Choroid plexus epithelial cell (primary cell): ENCODE data around the gene KIF1A.
"Not testable (repeated sequence)": the region's sequence is repeated elsewhere in the genome, so short reads cannot be mapped to it uniquely, and the experiment has no call there.

Source experiments
- DNase-seq: peaks from one replicate; pipeline ENCODE4 v3.0.0-alpha.2; 2010; ENCODE audit warnings: low read depth
- H3K4me3 ChIP-seq: 2 replicates; pipeline ENCODE4 v1.5.1; 2011; ENCODE audit warnings: low read depth, mild to moderate bottlenecking, control low read depth, low read length, moderate library complexity
- CTCF ChIP-seq: conservative IDR thresholded peaks from 2 replicates; pipeline ENCODE4 v1.5.1; 2011; ENCODE audit warnings: low read depth, mild to moderate bottlenecking, control low read depth, inconsistent platforms, low read length, moderate library complexity

The KIF1A gene

DNA sequence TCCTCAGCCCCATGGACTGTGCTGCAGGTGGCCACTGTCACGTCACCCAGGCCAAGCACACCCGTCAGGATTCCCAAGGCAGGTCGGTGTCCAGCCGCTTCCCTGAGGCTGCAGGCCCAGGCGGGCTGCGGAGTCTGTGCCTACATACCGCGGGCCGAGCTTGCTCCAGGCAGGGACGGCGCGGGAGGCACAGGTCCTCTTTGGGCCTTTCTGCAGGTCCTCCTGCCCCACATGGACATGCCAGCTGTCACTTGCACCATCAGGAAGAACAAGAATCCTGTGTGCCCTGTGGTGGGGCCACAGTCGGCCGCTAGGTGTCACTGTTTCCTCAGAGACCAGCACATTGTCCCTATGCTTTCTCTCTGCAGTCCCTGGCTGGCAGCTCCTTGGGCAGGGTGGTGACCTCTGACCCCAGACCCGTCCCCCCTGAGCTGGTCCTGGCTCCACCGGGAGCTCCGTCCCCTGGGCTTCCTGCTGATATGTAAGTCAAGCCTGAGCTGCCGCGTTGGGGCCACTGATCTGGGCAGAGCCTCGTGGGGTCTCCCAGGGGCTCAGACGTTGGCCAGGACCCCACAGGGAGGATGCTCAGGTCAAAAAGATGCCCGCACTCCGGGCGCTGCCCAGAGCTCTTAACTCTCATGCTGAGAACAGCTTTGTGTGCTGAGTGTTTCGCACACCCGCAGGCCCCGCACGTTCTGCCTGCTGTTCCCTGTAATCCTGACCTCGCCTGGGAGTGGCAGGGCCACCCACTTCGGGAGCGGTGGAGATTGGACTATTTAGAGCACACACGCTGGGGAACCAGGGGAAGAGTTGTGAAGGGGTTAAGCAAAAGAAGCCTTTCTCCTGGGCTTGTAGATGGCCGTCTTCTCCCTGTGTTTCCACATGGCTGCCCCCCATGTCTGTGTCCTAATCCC, 31.3 kb upstream of the KIF1A start:
- peak; percentile 97 for TF ChIP-seq CTCF
- no peak overlapping the region for H3K4me3 ChIP-seq
- DNase-seq = peak; percentile 83

DNA sequence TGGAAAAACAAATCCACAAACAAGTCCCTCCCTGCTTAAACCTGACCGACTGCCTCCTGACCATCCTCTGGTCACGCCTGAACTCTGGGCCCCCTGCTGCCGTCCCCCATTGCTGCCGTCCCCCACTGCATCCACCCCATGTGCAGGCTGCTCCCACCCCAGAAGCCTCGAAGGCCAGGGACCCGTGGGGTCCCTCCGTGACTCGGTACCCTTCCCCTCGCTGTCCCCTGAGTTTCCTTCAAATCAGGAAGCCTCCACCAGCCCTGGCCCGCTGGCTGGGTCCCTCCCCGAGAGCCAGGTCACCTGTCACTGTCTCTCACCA, 30.7 kb upstream of the KIF1A start:
- no peak overlapping the region for H3K4me3 ChIP-seq
- DNase-seq = no peak
- TF ChIP-seq CTCF = no peak

DNA sequence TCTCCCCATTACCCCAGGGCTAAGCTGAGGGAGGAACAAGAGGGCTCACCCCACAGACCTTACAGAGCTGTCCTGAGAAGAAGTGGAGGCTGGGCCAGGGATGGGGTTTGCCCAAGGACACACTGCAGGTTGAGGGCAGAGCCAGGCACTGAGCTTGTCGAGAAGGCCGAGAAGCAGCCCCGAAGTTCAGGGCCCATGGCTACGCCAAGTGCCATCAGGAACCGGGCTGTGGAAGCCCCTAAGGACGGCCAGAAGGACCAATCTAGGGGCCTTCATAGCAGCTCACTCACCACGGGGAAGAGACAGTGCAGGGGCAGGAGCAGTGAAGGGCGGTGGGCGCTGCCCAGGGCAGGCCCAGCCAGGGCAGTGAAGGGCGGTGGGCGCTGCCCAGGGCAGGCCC, 30.0 kb upstream of the KIF1A start:
- no peak overlapping the region for H3K4me3 ChIP-seq
- no peak for DNase-seq
- TF ChIP-seq CTCF = no peak

DNA sequence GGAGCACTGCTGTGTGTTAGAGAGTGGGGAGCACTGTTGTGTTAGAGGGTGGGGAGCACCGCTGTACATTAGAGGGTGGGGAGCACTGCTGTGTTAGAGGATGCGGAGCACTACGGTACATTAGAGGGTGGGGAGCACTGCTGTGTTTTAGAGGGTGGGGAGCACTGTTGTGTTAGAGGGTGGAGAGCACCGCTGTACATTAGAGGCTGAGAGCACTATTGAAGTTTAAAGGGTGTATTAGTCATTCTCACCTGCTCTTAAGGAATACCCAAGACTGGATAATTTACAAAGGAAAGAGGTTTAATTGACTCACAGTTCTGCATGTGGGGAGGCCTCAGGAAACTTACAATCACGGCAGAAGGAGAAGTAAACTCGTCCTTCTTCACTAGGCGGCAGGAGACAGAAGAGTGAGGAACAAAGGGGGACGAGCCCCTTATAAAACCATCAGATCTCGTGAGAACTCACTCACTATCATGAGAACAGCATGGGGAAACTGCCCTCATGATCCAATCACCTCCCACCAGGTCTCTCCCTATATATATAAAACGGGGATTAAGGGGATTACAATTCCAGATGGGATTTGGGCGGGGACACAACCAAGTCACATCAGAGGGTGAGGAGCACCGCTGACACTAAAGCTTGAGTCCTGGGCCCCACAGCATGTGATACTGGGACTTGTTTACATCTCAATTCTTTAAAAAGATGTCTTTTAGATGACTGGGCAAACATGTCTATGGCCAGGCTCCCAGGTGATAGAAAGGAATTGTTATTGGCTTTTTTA, 29.1 kb upstream of the KIF1A start:
- no peak for DNase-seq
- TF ChIP-seq CTCF = no peak
- no peak overlapping the region for H3K4me3 ChIP-seq

DNA sequence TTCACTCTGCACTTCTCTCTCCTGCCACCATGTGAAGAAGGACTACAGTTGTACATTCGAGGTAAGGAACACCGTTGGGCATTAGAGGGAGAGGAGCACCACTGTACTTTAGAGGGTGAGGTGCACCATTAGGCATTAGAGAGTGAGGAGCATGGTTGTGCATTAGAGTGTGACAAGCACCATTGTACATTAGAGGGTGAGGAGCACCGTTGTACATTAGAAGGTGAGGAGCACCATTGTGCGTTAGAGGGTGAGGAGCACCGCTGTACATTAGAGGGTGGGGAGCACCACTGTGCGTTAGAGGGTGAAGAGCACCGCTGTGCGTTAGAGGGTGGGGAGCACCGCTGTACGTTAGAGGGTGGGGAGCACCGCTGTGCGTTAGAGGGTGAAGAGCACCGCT, 27.8 kb upstream of the KIF1A start:
- H3K4me3 ChIP-seq = no peak overlapping the region
- DNase-seq = no peak
- no peak for TF ChIP-seq CTCF

DNA sequence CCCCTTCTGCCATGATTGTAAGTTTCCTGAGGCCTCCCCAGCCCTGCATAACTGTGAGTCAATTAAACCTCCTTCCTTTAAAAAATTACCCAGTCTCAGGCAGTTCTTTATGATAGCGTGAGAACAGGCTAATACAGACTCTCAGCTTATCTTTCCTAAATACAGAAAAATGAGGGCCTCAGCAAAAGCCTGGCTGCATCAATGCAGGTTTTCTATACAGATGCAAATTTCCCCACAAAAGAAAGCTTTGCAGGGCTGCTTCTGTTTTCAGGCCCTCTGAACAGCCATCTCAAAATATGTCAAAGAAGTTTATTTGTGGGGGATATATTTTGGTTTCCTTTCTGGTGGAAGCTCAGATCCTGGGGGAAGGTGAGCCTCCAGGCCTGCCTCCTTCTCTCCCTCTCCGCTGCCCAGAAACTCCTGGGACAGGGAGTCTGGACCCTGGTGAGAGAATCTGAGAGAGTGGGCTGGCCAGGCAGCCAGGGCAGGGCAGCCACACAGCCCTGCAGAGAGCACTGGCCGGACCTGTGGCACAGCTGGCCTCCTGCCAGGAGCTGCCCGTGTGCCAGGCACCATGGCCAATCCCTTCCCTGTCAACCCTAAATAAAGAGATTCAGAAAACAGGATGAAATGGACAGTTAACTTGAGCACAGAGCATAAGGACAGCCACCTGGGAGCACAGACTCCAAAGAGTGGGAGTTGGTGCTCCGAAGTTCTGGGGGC, 27.0 kb upstream of the KIF1A start:
- no peak for TF ChIP-seq CTCF
- no peak for DNase-seq
- no peak overlapping the region for H3K4me3 ChIP-seq

GRCh38 chr2:240846309-240846708, 26.3 kb upstream of the KIF1A start:
- not testable (repeated sequence) for H3K4me3 ChIP-seq, DNase-seq
